22Rv1 (cell line): Measurements from ENCODE around the gene ZNF616.

Experiments used
- H3K27ac ChIP-seq: fragments of 450-650 bp; 2 replicates; pipeline ENCODE4 v1.5.1; 2017
- CTCF ChIP-seq: fragments of 450-650 bp; IDR thresholded peaks from 2 replicates; pipeline ENCODE4 v1.5.1; 2017; ENCODE audit warnings: mild to moderate bottlenecking
- ZFX ChIP-seq: fragments of 450-650 bp; IDR thresholded peaks from 2 replicates; pipeline ENCODE4 v1.6.1; 2017; ENCODE audit warnings: antibody characterized with exemption, borderline replicate concordance

ZNF616 gene

GRCh38 chr19:52070496-52070895 lies 69.2 kb downstream of the ZNF616 start:
- TF ChIP-seq ZFX (no peak), CTCF (no peak)
- H3K27ac ChIP-seq, result no peak overlapping the region

GRCh38 chr19:52069653-52070052 lies 70.1 kb downstream of the ZNF616 start:
- H3K27ac ChIP-seq, result no peak overlapping the region
- TF ChIP-seq CTCF (no peak), ZFX (no peak)

GRCh38 chr19:52066258-52066863 lies 73.4 kb downstream of the ZNF616 start:
- no peak overlapping the region for H3K27ac ChIP-seq
- TF ChIP-seq ZFX, result no peak
- no peak for TF ChIP-seq CTCF

- no peak overlapping the region for H3K27ac ChIP-seq
- TF ChIP-seq ZFX (no peak), CTCF (no peak)
Observed at GRCh38 chr19:52065399-52065798, 74.3 kb downstream of the ZNF616 start.
